NCI-H2227 treated with DMSO at 0.1 percent for 48 hours (cell line): ENCODE results near the gene SAXO1.
A peak's percentile ranks its signal among the peaks of the same experiment; 100 is the strongest.
"Not testable (repeated sequence)": the region's sequence is repeated elsewhere in the genome, so short reads cannot be mapped to it uniquely, and the experiment has no call there.

ENCODE experiments used
- DNase-seq: peaks from one replicate; lab custom pipeline; 2025; lab: John Stamatoyannopoulos, UW

SAXO1 gene

DNA sequence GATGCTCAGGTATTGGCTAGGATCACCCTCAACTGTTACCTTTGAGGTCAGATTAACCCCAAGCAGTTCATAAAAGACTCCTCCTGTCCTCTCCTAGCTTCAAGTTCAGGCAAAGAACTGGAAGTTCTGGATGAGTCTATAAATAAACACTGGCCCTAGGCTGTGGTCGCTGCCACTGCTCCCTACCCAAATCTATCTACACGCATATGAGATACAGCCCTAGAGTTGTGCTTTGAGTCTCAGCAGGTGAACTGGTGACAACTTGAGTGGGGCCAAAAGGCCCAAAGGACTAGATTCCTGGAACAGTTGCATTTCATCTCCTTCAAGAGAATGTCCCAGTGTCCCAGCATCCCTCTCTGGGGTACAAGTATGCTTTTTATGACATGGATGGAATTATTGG lies 62.6 kb downstream of the SAXO1 start:
- DNase-seq, result no peak

DNA sequence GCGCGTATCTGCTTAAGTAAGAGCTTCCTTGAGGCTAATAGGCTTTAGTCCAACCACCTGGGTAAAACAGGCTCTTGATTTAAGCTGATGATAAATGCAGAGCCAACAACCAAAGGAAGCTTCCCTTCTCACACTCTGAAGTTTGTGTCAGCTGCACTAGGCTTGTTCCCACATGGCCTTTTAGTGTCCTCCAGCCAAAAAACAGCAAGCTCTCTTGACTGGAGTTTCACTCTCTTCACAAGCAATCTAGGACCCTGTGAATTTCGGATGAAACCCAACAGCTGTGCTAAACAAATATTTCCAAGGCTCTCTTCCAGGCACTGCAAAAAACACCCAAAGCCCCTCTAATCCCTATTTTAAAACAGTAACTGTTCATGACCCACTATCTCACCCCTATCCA lies 63.9 kb downstream of the SAXO1 start:
- no peak for DNase-seq

DNA sequence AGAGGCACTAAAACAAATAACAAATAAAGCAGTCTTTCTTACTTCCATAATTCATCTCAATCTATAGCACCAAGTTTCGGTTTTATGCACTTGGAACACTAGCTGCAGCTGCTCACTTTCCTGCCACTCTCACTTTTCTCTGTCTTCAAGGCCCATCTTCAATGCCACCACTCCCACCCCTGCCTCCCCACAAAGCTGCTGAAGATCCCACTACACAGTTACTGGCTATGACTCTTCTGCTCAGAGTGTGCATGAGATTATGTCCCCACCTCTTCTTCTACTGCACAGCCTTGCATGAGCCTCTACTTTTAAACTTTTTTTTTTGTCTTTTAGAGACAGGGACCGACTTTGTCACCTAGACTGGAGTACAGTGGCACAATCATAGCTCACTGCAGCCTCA lies 77.4 kb downstream of the SAXO1 start:
- DNase-seq, result no peak

DNA sequence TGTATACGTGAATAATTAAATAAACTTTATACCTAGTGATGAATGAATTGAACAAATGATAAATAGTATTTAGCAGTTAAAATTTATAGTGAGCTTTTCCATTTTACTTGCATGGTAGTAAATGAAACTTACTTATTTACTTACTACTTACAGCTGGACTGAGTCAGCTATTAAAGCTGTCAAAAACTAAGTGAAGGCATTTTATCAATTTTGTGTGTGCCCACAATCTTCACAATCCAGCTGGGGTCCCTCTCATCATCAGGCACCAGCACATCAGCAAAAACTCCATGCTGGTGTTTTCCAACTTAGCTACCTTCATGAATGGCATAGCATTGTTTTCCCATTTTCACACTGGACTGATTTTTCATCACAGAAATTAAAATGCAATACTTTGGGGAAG lies 81.1 kb downstream of the SAXO1 start:
- no peak for DNase-seq

DNA sequence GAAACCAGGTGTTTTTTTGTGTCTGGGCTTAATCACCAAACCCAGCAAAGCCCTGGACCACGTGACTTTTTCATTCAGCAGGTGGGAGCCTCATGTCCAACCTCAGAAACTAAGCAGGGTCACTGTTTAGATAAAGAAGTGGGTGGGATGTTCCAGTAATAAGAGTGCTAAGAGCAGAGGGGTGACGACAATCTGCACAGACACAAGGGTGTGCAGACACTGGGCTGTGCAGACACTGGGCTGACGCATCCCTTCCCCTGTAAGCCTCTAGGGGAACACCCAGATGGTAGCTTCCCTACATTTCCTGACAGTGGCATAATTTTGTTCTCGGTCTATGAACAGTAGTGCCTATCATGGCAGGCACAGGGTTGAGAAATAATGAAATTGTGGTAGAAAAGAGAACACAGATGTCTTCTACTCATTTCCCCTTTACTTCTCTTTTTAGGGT lies 85.1 kb downstream of the SAXO1 start:
- DNase-seq, result peak; percentile 90

DNA sequence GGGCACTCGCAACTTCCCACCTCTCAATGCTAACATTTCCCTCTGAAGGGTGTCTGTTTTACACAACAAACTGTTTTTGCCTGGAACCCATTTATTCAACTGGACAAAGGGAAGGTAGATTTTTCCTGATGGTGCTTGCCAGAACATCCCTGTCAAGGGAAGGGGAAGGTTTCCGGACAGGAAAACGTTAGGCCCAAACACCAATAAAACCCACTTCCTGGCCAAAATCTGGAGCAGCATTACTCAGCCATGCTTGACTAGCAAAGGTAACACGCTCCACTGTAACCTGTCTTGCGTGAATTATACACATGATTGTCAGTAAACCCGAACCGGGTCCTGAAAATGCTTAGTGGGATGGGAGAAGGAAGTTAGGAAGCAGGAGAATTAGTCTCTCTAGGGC lies 90.2 kb downstream of the SAXO1 start:
- DNase-seq, result no peak

DNA sequence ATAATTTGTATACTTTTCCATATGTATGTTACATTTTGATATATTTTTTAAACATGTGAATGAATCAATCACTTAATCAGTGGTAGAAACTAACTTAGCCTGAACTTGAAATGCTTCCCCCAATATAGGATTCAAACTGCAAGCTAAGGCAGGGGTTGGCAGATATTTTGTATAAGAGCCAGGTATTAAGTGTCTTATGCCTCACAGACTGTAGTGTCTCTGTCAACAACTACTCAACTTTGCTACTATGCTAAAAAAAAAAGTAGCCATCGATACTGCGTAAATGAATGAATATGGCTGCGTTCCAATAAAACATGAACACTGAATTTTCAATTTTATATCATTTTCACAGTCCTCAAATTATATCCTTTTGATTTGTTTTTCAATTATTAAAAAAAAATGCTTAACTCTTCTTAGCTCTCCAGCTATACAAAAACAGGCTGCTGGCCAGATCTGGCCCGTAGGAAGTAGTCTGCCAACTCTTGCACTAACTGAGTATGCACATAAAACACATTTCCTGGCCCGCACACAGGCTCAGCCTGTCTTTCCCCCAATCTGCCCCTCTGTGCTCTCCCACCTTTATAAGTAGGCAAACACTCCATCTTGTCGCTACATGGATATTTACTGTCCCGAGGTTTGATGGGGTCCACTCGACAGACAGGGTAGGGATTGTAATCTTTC lies 91.8 kb downstream of the SAXO1 start:
- no peak for DNase-seq

DNA sequence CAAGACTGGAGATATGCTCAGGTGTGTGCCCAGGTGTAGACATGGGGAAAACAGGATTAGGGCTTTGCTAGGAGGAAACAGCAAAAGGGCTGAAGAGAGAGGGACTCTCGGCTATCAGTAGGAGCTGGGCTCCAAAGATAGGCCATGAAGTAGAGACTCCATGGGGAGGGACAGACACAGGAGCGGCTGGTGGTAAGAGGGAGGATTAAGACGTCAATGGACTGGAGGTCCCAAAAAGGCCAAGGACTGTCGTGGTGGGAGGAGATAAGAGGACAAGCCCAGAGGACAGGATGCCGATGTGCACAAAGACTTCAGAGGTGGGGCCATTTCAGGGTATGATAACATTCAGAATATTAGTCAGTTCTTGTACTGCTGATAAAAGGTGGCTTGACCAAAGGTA lies 93.1 kb downstream of the SAXO1 start:
- no peak for DNase-seq

DNA sequence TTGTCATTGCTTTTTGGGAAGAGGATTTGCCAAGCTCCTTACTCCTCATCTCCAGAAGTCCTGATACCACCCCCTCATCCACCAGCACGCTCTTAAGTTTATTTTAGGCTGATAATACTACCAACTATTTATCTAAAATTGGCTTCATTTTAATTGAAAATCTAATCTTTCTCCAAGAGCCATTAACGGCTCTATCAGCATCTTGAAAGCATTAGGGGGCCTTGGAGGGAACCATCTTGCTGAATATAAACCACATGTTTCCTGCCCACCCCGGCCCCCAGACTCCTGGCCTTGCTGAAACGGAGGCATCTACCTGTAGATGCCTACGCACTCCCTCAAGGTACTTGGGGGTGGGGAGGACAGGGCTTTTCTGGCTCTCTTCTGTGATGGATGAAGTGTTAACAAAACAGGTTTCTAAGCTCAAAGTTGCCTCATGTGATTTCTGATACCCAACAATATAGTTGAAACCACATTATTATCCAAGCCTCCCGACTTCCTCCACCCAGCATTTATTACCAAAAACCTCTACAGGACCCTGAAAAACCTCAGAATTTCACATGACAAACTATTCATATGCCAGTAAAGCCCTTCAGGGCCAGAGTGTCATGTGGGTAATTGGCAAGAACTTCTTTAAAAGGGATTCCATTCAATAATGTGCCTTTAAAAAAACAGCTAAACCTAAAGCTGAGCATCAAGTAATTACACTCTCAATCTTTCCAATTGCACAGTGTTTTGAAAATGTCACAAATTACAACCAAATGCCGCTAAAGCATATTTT lies 96.7 kb downstream of the SAXO1 start:
- DNase-seq, result peak; percentile 27

DNA sequence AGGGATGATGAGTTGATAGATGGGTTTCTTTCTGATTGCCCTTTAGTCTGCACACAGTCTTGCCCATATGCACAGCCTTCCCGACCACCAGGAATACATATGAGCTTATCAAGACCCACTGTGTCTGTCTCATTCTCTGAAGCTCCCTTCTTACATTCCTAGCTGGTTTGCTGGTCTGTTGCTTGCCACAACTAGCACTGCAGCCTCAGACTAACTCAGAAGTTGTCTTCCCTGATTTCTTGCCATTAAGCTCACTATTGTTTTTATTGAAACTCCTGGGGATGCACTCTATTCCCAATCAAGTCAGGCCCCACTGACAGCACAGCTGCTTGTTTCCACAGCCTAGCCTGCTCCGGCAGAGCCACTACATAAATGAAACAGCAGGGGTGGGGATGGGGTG lies 97.5 kb downstream of the SAXO1 start:
- DNase-seq, result no peak

DNA sequence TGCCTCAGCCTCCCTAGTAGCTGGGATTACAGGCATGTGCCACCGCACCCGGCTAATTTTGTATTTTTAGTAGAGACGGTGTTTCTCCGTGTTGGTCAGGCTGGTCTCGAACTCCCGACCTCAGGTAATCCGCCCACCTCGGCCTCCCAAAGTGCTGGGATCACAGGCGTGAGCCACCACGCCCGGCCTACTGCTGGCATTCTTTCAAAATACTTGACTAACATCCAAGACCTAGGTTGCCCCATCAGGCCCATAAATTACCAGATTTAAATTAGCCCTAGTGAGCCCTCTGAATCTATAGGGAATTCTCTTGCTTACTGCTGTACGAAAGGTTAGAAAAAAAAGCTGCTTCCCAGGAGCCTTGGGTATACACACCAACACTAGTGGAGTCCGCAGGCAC lies 102.4 kb downstream of the SAXO1 start:
- not testable (repeated sequence) for DNase-seq

DNA sequence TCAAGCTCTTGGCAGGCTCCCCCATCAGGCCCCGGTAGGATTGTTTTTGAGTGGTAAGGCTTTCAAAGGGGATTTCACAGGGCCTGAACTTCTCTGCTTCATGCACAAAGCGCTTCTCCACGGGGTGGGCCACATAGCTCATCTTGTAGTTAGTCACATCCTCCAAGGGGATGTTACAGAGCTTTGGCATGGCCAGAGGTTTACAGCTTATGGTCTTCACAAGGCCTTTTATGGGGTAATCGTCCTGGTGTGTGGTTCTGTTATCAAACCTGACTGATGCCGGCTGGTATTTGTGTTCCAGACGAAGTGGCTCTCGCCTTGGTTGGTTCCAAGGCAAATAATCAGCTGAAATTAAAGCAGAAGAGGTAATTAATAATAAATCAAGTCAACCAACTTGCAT lies 104.3 kb downstream of the SAXO1 start:
- no peak for DNase-seq

DNA sequence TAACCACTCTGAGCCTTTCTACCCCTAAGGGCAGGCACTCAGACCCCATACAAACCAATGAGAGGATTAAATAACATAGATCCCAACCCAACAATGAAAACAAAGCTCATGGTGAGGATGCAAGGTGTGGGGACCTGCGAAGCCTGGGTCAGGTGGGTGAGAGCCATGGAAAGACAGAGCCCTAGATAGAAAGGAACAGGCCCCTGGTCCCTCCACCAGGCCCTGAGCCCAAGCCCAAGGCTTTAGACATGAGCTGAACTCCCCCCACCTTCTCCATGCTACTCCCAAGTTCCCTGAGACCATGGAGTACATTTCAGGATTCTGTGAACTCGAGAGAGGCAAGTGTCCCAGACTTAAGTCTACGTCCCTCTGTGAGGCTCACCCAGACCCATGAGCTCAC lies 106.5 kb downstream of the SAXO1 start:
- no peak for DNase-seq

DNA sequence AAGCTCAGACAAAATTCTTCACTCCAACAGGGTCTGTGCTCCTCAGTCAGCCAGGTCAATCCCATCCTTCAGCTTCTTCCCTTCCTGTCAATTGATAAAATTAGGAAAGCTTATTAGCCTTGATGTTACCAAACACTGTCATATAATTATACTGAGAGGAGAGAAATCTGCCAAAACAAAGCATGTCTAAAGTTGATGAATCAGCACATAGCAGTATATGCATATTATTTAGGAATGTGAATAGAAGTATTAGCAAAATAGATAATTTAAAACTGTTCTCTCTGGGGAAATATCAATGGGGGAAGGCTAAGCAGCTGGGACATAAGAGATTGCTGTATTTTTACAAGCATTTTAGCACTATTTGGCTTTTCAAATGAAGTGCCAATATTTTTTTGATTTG lies 107.1 kb downstream of the SAXO1 start:
- no peak for DNase-seq

DNA sequence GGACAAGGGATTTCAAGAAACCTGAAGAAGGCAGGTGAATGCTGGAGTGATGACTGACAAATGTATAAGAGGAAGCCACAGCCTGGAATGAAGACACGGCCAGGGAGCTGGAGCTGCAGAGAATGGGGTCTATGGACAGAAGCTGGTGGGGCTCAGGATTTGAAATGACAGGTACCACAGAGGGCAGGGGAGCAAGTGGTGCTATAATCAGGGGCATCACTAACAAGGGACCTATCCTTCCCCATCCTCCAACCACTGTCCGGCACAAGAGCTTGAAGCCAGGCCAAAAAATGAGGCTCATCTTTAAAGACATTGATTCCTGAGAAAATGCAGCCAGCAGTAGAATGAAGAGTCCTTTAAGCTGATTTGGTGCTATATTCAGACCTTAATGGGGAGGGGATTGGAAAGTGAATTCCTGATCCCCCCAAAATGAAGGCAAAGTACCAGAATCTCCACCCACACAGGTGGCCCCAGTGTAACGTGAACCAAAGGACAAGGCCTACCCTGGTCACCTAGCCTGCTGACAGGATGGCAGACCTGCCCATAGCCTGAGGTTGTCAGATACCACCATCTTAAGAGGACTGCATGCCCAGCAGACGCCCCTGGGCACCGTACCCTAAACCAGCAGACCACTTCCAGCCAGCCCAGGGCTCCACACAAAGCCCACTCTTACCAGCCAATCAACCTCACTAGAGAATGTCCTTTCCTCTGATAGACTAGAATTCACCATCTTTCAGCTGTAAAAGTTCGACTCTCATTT lies 109.2 kb downstream of the SAXO1 start:
- DNase-seq, result no peak

DNA sequence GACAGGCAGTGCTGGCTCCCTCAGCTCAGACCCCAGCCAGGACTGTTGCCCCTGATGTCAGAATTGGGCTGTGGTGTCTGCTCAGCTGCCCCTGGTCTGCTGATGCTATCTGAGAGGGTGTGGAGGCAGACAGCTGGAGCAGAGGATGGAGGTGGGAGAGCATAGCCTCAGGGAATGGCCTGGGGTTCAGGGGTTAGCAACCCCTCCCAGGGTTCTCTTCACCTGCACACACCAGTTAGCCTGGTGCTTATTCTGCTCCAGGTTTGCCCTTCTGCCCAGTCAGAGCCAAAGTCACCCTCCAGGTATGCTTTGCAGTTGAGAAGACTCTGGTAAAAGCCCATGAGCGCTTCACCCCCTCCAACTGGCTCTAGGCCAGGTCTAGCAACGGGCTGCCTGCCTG lies 109.8 kb downstream of the SAXO1 start:
- DNase-seq, result no peak

DNA sequence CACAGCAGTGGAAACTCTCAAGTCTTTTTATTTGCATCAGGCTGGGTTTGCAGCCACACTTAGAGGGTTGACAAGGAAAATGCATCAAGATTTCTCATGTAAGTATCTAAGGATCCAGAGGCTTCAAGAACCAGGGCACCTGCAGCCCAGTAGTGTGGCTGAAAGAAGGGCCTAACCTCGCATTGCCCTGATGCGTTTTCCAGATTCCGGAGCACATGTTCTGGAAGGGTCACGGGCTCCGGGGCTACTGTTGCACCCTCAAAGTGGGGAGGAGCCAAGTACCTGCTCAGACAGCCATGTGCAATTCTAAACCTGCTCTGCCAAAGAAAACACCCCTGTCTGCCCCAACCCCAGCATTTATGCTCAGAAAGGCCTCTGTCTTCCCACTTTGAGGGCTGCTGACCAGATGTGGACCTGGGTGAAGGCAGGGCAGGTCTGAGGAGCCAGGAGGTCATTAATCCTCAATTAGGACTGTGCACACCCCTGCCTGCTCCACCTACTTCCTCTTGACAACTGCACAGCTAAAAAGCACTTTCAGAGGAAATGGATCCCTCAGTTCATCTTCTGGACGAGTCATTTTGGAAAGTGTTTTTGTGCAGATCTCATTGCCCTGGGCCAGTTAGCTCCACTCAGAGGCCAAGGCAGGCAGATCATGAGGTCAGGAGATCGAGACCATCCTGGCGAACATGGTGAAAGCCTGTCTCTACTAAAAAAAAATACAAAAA lies 110.7 kb downstream of the SAXO1 start:
- no peak for DNase-seq

DNA sequence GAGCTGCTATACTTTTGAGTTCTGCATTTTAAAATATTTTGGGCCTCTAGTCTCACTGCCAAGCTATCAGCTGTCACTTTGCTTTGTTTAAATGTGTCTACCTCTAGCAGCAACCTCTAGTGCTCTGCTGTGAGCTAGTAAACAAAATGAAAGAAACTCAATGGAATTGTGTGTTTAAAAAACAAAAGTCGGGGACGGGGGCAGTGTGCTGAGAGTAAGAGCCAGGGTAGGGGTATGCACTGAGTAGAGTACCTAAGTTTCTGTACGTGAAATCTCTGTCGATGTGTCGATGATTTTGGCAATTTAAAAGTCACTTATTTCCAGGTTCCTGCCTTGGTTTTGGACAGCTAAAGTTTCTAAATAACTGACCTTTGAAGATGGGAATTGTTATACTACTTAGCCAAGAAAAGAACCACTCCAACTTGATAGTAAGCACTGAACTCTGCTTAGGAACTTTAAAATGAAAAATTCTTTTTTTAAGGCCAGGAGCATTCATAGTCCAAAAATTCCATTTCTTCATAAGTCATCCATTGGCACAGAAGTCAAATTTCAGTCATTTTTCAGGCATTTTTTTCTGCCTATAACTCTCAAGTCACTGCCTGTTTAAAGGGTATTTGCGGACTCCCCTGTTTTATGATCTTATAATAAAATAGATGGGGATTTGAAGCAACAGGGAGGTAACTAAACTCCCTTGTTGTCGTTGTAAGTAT lies 111.5 kb downstream of the SAXO1 start:
- DNase-seq, result no peak

DNA sequence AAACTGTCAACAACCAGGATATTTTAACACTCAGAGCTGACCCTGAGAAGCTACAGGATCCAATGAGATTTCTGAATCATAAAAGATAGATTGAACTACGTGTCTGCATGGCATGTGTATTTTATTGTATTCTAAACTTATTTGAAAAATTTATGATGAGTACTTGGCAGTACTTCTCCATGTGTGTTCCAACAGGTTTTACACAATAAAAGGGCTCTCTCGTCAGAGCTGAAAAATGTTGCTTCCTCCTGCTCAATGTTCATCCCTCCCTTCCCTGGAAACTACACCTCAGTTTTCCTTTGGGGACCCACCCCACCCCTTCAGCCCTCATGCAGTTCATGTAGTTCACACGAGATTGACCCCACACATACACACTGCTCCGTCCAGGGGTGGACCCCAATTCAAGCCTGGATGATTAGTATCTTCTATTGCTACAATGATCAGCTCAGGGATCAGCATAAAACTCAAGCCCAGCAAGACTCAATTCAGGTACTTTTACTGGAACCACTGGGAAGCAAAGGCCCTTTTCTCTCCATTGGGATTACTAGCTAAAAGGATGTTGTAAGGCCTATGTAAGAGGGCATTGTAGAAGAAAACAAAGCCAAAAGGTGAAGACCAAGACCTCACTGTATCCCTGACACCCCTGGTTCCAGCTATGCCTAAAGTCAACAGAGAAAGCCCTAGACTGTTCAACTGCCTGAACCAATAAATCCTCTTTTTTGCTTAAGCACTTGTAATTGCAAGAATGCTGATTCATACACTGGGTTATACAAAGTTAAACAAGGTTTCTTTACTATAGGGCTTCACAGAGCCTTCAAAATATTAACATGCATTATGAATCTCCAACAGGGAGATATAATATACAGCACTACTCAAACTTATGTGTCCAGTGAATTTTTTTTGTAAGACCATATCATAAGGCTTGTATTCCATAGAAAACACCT lies 112.6 kb downstream of the SAXO1 start:
- DNase-seq, result no peak

DNA sequence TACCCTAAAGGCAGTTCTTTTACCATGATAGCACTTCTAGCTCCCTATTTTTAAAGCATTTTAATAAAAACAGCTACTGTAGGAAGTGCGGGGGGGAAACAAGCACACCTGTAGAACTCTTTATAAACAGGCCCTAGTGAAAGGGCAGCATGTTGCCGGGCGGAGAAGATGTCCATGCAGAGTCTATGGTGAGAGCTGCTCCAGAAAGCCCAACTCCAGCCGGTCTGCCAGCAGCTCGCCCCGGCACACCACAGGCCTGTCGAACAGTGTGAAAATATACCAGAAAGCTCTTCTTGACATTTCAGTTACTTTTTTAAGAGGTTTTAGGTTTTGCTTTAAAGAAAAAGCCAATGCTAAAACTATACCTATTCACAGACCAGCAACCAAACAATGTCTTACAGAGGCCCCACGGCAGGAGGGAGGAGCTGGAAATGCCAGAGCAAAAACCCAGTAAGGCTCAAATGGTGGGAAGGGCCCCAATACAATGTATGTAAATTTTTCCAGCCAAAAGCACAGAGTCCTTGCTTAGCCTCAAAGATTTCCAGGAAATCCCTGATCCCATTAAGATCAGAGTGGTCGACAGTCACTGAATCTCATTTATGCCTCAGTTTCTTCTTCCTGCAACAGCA lies 121.2 kb downstream of the SAXO1 start:
- no peak for DNase-seq
